HG03460 (cell line): ENCODE results near the gene MAPK10.
"Not testable (repeated sequence)": the region's sequence is repeated elsewhere in the genome, so short reads cannot be mapped to it uniquely, and the experiment has no call there.

Source experiments
- ATAC-seq: cut with Tn5 transposase; IDR thresholded peaks from one replicate; pipeline ENCODE4 v1.9.1; 2021; ENCODE audit not compliant: unreplicated experiment

Gene MAPK10

GRCh38 chr4:85994576-85994975, 365.3 kb downstream of the MAPK10 start:
- no peak for ATAC-seq

DNA sequence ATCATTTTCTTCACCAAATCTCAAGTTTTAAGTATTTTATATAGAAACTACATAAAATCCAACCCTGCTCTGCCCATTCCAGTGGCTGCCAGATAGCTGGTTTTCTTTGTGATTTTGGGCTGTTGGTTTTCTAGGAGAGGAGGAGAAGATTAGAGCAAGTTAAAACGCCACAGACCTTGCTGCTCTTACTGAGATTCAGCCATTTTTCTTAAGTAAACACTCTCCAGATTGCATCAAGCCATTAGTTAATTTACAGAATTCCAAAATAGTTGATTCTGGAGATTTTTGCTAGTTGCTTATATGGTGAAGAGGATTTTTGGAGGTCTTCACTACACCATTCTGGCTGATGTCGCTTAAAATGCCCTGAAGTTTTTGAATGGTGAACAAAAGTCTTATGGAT, 366.2 kb downstream of the MAPK10 start:
- ATAC-seq = no peak

DNA sequence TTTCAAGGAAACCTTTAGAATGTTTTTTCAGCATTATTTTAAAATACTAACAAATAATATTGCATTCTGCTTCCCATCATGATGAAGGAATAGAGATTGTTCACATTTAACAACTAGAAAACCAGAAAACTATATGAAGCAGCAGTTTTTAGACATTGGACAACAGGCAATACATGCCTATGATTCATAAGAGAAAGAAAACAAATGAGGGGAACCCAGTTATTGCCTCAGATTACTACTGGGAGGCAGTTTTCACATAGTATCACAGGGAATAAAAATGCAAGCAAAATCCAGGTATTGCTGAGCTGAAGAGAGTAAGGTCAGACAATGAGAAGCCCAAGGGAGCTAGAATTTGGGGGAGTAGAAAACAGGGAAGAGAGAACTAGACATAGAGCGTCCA, 373.6 kb downstream of the MAPK10 start:
- no peak for ATAC-seq

DNA sequence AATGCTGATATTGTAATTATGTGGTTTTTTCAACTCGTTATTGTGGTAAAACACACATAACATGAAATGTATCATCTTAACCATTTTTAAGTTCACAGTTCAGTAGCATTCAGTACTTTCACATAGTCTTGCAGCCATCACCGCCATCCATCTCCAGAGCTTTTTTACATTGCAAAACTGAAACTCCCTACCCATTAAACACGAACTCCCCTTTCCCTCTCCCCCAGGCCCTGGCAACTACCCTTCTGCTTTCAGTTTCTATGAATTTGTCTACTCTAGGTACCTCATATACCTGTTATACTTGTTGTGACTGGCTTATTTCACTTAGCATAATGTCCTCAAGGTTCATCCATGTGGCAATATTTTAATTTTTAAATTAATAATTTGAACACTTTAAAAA, 380.6 kb downstream of the MAPK10 start:
- ATAC-seq = peak; percentile 91

DNA sequence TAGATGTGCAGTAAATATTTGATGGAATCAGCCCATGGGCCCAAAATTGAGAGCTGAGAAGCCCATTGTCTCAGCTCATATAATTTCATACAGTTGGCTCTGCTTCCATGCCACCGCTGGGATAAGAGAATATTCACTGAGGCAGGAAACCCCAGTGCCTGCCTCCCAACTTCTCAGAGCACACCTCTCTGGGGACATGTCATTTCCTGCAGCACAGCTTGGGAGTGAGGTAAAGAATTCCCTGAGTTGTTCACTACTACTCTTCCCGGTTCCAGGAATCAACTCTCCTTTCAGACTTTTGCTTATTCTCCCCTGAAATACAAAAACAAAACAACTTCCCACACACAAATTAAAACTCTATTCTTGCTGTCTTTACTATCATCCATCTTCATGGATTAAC, 389.3 kb downstream of the MAPK10 start:
- ATAC-seq = no peak

- no peak for ATAC-seq
Measured at GRCh38 chr4:85968945-85969819, 390.7 kb downstream of the MAPK10 start.

GRCh38 chr4:85967872-85968271, 392.0 kb downstream of the MAPK10 start:
- no peak for ATAC-seq

DNA sequence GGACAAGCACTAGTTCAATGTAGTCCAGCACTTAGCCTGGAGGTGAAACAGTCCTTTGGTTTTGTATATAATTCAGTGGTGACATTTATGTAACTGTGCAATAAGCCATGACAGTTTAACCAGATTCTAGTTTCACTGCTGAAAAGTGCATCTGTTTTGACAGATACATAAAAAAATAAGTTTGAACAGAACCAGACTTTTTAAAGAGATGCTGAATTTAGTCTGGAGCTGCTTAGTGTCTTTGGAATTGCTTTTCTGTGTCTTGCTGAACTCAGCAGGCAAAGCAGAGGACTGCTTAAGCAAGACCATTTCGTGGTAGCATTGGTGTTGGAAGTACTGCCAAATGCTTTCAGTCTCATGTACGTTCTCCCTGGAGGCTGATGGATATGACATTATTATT, 393.5 kb downstream of the MAPK10 start:
- ATAC-seq = no peak

DNA sequence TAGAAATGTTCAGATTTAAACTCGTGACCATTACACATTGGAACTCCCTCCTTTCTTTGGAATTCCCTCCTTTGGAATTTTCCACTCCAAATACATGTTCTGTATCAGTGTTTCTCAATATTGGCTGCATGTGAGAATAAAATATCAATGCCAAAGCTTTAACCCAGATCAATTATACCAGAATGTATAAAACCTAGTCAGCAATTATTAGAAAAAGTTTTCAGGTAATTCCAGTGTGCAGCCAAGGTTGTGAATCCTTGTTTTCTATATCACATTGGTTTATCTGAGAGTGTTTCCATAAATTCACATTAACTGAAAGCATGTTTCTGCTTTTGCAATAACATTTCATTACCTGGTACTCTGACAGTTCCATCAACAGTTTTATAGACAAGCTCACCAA, 394.3 kb downstream of the MAPK10 start:
- no peak for ATAC-seq

DNA sequence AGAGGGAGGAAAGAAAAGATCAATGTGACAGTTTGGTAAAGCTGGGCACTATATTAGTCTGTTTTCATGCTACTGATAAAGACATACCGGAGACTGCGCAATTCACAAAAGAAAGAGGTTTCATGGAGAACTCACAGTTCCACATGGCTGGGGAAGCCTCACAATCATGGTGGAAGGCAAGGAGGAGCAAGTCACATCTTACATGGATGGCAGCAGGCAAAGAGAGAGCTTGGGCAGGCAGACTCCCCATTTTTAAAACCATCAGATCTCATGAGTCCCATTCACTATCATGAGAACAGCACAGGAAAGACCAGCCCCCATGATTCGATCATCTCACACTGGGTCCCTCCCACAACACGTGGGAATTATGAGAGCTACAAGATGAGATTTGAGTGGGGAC, 394.8 kb downstream of the MAPK10 start:
- ATAC-seq = not testable (repeated sequence)

DNA sequence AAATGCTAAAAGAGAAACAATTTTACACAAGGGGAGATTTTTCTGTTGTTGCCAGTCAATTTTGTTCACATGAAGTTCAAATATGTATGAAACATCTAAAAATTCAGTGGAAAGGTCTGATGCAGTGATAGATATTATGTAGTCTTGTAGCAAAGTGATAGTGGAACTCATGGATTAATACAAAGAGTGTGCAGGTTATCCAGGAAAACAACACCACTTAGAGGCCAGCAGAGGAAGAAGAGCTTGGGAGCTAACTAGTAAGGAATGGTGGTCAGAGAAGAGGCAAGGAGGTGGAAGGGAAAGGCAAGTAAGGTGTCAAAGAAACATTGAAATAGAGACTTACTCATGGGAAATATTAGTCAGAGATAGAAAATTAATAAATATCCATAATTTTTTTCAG, 395.6 kb downstream of the MAPK10 start:
- no peak for ATAC-seq

GRCh38 chr4:85963231-85963630, 396.6 kb downstream of the MAPK10 start:
- no peak for ATAC-seq

- ATAC-seq = no peak
Measured at GRCh38 chr4:85961887-85962286, 398.0 kb downstream of the MAPK10 start.

DNA sequence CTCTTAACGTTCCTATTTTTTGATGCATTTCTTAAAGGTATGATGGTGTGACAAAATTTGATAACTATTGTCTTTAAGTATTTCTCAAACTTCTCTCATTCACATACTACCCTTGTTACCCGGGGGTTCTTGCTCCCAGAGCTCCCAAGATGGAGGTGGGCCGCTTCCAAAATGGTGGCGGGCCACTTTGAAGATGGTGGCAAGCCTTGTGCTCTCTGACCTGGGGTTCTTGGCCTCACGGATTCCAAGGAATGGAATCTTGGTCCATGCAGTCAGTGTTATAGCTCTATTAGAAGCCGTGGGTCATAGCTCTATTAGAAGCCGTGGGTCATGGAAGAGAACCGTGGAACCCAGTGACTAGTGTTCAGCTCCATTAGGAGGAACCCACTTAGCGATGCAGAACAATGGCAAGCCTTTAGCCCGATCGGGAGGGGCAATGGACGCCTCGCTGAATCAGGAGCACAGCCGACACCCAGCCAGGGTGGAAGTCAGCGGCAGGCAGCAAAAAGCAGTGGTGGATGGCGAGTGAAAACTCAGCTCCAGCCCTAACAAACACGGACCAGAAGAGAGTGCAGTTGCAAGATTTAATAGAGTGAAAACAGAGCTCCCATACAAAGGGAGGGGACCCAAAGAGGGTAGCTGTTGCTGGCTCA, 403.4 kb downstream of the MAPK10 start:
- no peak for ATAC-seq

DNA sequence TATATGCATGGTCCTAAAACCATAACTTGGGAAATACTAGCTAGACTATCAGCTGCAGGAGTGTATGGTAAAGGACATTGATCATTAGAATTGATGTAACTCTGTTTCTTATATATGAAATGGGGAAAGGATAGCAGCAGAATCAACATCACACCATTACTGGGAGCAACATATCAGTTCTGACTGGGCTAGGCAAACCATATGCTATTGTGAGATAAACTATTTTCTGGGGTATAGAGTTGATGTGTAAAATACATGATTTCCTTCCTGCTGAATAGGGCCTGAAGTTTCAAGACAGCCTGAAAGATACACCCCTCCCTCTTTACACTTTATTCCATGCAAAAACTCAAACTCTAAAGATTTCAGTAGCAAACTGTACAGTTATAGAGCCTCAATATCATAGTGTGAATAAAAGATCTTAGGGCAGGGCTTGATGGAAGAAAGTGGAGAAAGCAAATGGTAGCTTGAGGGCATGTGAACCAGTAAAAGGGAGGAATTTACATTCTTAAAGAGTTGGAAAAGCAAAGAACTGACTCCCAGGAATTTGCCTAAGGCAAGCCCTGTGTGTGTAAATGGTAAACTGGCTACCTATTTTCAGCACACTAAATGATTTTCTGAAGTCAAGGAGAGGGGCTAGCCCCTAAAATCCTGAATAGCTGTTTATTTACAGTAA, 404.1 kb downstream of the MAPK10 start:
- no peak for ATAC-seq

- ATAC-seq = no peak
Measured at GRCh38 chr4:85953651-85954018, 406.2 kb downstream of the MAPK10 start.

- no peak for ATAC-seq
Measured at GRCh38 chr4:85952972-85953650, 406.7 kb downstream of the MAPK10 start.

GRCh38 chr4:85952528-85952927, 407.3 kb downstream of the MAPK10 start:
- no peak for ATAC-seq

DNA sequence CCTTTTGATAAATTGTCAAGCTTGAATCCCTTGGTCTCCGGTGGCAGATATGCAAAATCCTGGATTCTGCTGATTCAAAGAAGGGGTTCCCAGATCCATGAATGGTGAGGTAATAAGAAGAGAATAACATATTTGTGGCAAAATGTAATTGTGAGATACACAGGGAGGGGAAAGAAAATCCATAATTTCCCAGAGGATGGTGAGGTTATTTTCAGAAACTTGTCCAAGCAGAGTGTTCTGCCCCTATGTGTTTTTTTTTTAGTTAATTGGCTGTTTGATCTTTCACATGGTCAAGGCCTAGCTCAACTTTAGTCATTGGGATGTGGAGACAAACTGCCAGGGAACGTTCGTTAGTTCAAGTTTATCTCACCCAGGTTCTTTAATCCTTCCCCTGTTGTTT, 408.8 kb downstream of the MAPK10 start:
- ATAC-seq = no peak

GRCh38 chr4:85946821-85947220, 413.0 kb downstream of the MAPK10 start:
- no peak for ATAC-seq

DNA sequence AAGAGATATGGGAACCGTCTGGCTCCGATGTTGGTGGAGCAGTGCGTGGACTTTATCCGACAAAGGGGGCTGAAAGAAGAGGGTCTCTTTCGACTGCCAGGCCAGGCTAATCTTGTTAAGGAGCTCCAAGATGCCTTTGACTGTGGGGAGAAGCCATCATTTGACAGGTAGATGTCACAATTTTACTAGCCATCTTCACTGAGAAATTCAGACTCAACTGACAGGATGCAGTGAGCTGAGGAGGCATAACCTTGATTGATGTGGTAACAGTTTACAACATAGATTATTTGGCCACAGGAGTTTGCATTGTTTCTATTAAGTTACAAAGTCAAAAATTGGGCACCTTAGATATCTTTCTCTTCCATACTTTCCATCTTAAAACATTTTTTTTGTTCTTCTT, 417.7 kb downstream of the MAPK10 start:
- ATAC-seq = no peak
